Upper lobe of left lung (tissue), 6 donors: Measurements from ENCODE around the gene GALR3. TPM values are rescaled to one million over a fixed set of nuclear protein-coding genes. Genes with fewer than 3 reads are reported as not detected.
"Not testable (repeated sequence)": the region's sequence is repeated elsewhere in the genome, so short reads cannot be mapped to it uniquely, and the experiment has no call there.

ENCODE experiments used
- ATAC-seq, 2 donors: fragments of 200-7000 bp; cut with Tn5 transposase; one replicate each; pipeline ENCODE4 v1.9.1; 2022; ENCODE audit warnings: mild to moderate bottlenecking in 2 of 2, moderate library complexity in 2 of 2; ENCODE audit not compliant: low FRiP score in 2 of 2
- DNase-seq, 2 donors: peaks; one replicate each; pipeline ENCODE4 v3.0.0-alpha.2; 2019 to 2020
- H3K27ac ChIP-seq, 4 donors: fragments of 200-600 bp; sonication (generic); one replicate each; pipeline ENCODE4 v1.5.1; 2016 to 2019
- H3K27me3 ChIP-seq, 4 donors: fragments of 200-600 bp; sonication (generic); one replicate each; pipeline ENCODE4 v1.5.1; 2017 to 2019
- H3K36me3 ChIP-seq, 4 donors: fragments of 200-600 bp; sonication (generic); one replicate each; pipeline ENCODE4 v1.5.1; 2016 to 2019
- H3K4me1 ChIP-seq, 4 donors: fragments of 200-600 bp; sonication (generic); one replicate each; pipeline ENCODE4 v1.5.1; 2018 to 2019
- H3K4me3 ChIP-seq, 4 donors: fragments of 200-600 bp; sonication (generic); one replicate each; pipeline ENCODE4 v1.5.1; 2017 to 2019; ENCODE audit warnings: mild to moderate bottlenecking in 2 of 4, moderate library complexity in 1 of 4
- H3K9me3 ChIP-seq, 4 donors: fragments of 200-600 bp; sonication (generic); one replicate each; pipeline ENCODE4 v1.5.1; 2018 to 2019
- EP300 ChIP-seq, 4 donors: sonication (generic); formaldehyde crosslinking; IDR thresholded peaks; one replicate each; pipeline ENCODE4 v1.5.1; 2017; ENCODE audit warnings: antibody characterized with exemption in 4 of 4, control low read depth in 2 of 4
- POLR2A ChIP-seq, 4 donors: fragments of 450-650 bp; IDR thresholded peaks; one replicate each; pipeline ENCODE4 v1.5.1; 2016 to 2017; ENCODE audit warnings: antibody characterized with exemption in 4 of 4, mild to moderate bottlenecking in 2 of 4
- POLR2AphosphoS5 ChIP-seq, 2 donors: sonication (generic); formaldehyde crosslinking; IDR thresholded peaks; one replicate each; pipeline ENCODE4 v1.5.1; 2017; ENCODE audit warnings: antibody characterized with exemption in 2 of 2
- WGBS, 2 donors: methylation state at CpG; one replicate each; pipeline ENCODE4 v1.1.5; 2017 to 2018; 5-methylcytosine and 5-hydroxymethylcytosine counted together
- total RNA-seq, 6 donors: library from RNA; depleted of rRNA in 4 of 6; stranded (reverse); fragments of >200 nt in 4 of 6; gene quantifications; one replicate each; pipeline versions ENCODE4 v1.1.0 to v1.2.1, GENCODE V29; 2016 to 2021
- TF ChIP-seq, protein P1 (sequence below), 6 experiments: fragments of 450-650 bp in 4 of 6; fragments of 200-600 bp in 2 of 6; sonication (generic) in 2 of 6; IDR thresholded peaks; one replicate each; pipeline ENCODE4 v1.5.1; 2016 to 2019; ENCODE audit warnings: antibody characterized with exemption in 6 of 6
- donor health status: DM: no; HTN: no; CAD: no; lungs with moderate emphysema.
- donor health status: DM: no; HTN: yes; CAD: no; lungs with severe emphysema.

GALR3 gene
- total RNA-seq, 6 donors from 2014 or later, result not detected

DNA sequence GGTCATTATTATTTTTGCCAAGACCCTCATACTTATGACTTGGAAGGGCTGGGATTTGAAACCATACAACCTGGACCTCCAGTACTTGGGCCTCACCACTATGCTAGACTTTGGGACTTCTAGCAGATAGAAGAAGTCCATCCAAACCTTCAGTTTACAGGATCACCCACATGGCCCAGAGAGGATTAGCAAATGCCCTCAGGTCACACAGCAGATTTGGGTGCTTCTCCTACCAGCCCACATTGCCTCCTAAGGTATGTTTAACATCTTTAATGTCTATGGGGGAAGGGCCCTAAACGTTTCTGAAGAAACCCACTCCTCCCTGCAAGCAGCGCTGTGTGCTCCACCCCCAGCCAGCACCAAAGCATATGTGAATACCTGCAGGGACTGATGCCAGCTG, 32.9 kb upstream of the GALR3 start:
- no peak overlapping the region for H3K27ac ChIP-seq
- H3K4me3 ChIP-seq, result no peak overlapping the region
- 52 to 63% methylated on average over 2 of the region's 2 CpGs for WGBS, 2 donors
- TF ChIP-seq, protein P1, sequence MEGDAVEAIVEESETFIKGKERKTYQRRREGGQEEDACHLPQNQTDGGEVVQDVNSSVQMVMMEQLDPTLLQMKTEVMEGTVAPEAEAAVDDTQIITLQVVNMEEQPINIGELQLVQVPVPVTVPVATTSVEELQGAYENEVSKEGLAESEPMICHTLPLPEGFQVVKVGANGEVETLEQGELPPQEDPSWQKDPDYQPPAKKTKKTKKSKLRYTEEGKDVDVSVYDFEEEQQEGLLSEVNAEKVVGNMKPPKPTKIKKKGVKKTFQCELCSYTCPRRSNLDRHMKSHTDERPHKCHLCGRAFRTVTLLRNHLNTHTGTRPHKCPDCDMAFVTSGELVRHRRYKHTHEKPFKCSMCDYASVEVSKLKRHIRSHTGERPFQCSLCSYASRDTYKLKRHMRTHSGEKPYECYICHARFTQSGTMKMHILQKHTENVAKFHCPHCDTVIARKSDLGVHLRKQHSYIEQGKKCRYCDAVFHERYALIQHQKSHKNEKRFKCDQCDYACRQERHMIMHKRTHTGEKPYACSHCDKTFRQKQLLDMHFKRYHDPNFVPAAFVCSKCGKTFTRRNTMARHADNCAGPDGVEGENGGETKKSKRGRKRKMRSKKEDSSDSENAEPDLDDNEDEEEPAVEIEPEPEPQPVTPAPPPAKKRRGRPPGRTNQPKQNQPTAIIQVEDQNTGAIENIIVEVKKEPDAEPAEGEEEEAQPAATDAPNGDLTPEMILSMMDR (IDR thresholded peaks at IDR 0.05), result no peak
- TF ChIP-seq POLR2A (IDR thresholded peaks at IDR 0.05), result no peak
- TF ChIP-seq POLR2AphosphoS5 (IDR thresholded peaks at IDR 0.05), result no peak
- no peak for TF ChIP-seq EP300 (IDR thresholded peaks at IDR 0.05)
- ATAC-seq (no peak), DNase-seq (no peak)
- no peaks in the 10 kb centered on the region for H3K4me1 ChIP-seq
- H3K27me3 ChIP-seq, result no peaks in the 10 kb centered on the region
- no peaks in the 10 kb centered on the region for H3K36me3 ChIP-seq
- H3K9me3 ChIP-seq, result no peaks in the 10 kb centered on the region

DNA sequence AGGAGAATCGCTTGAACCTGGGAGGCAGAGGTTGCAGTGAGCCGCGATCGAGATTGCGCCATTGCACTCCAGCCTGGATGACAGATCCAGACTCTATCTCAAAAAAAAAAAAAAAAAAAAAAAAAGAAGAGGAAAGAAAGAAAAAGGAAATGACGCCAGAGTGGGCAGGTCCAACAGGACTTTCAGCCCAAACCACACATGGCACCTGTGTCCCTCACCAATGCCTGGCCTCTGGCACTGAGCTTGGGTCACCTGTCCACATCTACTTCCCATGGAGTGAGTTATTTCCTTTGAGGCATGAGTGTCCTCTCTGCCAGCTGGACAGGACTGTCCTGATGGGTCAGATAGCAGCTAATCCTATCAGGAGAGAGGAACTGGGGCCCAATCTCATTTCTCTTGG, 30.7 kb upstream of the GALR3 start:
- 77 to 79% methylated on average over 6 of the region's 6 CpGs for WGBS, 2 donors

DNA sequence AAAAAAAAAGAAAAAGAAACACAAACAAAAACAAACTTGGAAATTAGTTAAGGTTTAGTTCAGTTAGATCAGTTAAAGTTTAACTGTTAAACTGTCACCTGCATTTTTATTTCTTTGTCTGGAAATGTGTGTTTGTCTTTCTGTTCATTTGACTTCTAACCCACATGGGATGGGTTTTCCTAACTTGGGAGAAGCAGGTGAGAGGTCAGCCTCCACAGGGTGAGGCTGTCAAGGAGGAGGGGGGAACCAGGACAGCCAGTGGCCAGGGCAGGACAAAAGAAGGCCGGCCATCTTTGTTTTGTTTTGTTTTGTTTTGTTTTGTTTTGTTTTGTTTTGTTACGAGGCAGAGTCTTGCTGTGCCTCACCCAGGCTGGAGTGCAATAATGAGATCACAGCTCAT, 28.8 kb upstream of the GALR3 start:
- TF ChIP-seq POLR2A (IDR thresholded peaks at IDR 0.05) (no peak), EP300 (IDR thresholded peaks at IDR 0.05) (no peak), POLR2AphosphoS5 (IDR thresholded peaks at IDR 0.05) (no peak)
- TF ChIP-seq, protein P1 (IDR thresholded peaks at IDR 0.05), result no peak
- Histone ChIP-seq H3K4me1 (no peaks in the 10 kb centered on the region), H3K4me3 (no peak overlapping the region), H3K36me3 (no peaks in the 10 kb centered on the region), H3K27me3 (no peaks in the 10 kb centered on the region), H3K9me3 (no peaks in the 10 kb centered on the region), H3K27ac (no peak overlapping the region)
- DNase-seq, result no peak
- 59 to 73% methylated on average over 2 of the region's 2 CpGs for WGBS, 2 donors
- no peak for ATAC-seq

More for the DNA sequence above, 30.7 kb upstream of the GALR3 start:
- no peak overlapping the region for H3K27ac ChIP-seq
- ATAC-seq (no peak), DNase-seq (no peak)
- no peaks in the 10 kb centered on the region for H3K27me3 ChIP-seq
- H3K4me3 ChIP-seq, result no peak overlapping the region
- no peaks in the 10 kb centered on the region for H3K9me3 ChIP-seq
- H3K4me1 ChIP-seq, result no peaks in the 10 kb centered on the region
- H3K36me3 ChIP-seq, result no peaks in the 10 kb centered on the region
- TF ChIP-seq EP300 (IDR thresholded peaks at IDR 0.05) (no peak), POLR2AphosphoS5 (IDR thresholded peaks at IDR 0.05) (no peak), POLR2A (IDR thresholded peaks at IDR 0.05) (no peak)
- TF ChIP-seq, protein P1 (IDR thresholded peaks at IDR 0.05), result no peak

DNA sequence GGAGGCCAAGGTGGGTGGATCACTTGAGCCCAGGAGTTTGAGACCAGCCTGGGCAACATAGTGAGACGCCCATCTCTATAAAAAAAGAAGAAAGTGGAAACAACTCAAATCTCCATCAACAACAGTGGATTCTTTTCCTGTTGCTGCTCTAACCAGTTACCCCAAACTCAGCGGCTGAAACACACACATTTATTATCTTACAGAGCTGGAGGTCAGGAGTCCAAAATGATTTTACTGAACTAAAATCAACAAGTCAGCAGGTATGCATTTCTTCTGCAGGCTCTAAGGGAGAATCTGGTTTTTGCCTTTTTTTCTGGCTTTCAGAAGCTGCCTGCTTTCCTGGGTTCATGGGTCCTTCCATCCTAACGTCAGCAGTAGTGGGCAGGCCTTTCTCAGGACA, 27.1 kb upstream of the GALR3 start:
- no peak for TF ChIP-seq POLR2A (IDR thresholded peaks at IDR 0.05)
- TF ChIP-seq POLR2AphosphoS5 (IDR thresholded peaks at IDR 0.05), result no peak
- Histone ChIP-seq H3K36me3 (no peaks in the 10 kb centered on the region), H3K4me3 (no peak overlapping the region), H3K4me1 (no peaks in the 10 kb centered on the region), H3K9me3 (no peaks in the 10 kb centered on the region), H3K27ac (no peak overlapping the region), H3K27me3 (no peaks in the 10 kb centered on the region)
- DNase-seq, result no peak
- 61 to 65% methylated on average over 3 of the region's 3 CpGs for WGBS, 2 donors
- no peak for ATAC-seq

DNA sequence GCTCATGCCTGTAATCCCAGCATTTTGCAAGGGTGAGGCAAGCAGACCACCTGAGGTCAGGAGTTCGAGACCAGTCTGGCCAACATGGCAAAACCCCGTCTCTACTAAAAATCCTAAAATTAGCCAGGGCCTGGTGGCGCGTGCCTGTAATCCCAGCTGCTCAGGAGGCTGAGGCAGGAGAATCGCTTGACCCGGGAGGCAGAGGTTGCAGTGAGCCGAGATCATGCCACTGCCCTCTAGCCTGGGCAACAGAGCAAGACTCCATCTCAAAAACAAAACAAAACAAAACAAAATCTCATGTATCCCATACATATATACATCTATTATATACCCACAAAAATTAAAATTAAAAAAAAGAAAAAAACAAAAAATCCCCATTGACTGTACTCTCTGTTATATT, 25.9 kb upstream of the GALR3 start:
- 93 to 97% methylated on average over 7 of the region's 7 CpGs for WGBS, 2 donors
- ATAC-seq, result not testable (repeated sequence)

DNA sequence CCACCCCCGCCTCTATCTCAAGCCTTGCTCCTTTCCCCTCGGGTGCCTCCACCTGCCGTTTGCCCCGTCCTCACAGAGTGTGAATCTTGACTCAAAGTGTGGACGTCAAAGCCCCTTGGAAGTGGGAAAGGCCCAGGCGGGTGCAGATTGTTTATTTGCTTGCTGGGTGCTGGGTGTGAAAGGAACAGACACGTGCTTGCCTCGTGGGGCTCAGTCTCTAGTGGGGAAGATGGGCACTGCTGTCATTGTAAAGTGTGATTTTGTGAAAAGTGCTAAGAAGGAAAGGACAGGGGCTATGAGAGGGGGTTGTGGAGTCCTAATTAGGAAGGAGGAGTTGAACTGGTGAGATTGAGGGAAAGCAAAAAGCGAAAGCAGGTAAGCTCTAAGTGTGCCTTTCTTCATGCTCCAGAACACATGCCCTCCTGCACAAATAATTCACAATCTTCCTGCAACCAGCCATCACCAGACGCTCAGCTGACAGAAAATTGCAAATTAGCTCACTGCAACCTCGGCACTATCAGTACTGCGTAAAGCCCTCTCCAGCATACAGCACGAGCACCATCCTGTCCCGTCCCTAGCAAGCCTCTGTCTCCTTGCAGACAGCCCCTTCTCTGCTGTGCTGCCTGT, 25.2 kb upstream of the GALR3 start:
- DNase-seq (no peak), ATAC-seq (no peak)
- WGBS, 2 donors, result 53 to 67% methylated on average over 8 to 14 of the region's 14 CpGs
- no peaks in the 10 kb centered on the region for H3K36me3 ChIP-seq
- H3K4me1 ChIP-seq, result peaks cover 4 to 11% (median 10%) of the 10 kb centered on the region in 4 donors
- H3K9me3 ChIP-seq, result no peaks in the 10 kb centered on the region
- no peaks in the 10 kb centered on the region for H3K27me3 ChIP-seq
- H3K4me3 ChIP-seq, result no peak overlapping the region
- TF ChIP-seq, protein P1 (IDR thresholded peaks at IDR 0.05), result no peak
- TF ChIP-seq POLR2AphosphoS5 (IDR thresholded peaks at IDR 0.05) (no peak), EP300 (IDR thresholded peaks at IDR 0.05) (no peak), POLR2A (IDR thresholded peaks at IDR 0.05) (no peak)
- no peak overlapping the region for H3K27ac ChIP-seq

More for the DNA sequence above, 25.9 kb upstream of the GALR3 start:
- H3K4me3 ChIP-seq, DNase-seq, H3K9me3 ChIP-seq, H3K27me3 ChIP-seq, H3K4me1 ChIP-seq, H3K27ac ChIP-seq, H3K36me3 ChIP-seq: not testable (repeated sequence)

DNA sequence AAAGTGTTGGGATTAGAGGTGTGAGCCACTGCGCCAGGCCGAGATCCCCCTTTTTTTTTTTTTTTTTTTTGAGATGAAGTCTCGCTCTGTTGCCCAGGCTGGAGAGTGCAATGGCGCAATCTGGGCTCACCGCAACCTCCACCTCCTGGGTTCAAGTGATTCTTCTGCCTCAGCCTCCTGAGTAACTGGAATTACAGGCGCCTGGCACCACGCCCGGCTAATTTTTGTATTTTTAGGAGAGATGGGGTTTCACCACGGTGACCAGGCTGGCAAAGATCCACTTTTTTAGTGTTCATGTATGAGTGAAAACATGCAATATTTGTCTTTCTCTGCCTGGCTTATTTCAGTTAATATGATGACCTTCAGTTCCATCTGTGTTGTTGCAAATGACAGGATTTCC, 23.2 kb upstream of the GALR3 start:
- ATAC-seq, result not testable (repeated sequence)

More for the DNA sequence above, 23.2 kb upstream of the GALR3 start:
- H3K9me3 ChIP-seq, H3K27ac ChIP-seq, DNase-seq, H3K27me3 ChIP-seq, H3K4me3 ChIP-seq, H3K36me3 ChIP-seq: not testable (repeated sequence)
- peaks cover 12 to 30% (median 21%) of the 10 kb centered on the region in 4 donors for H3K4me1 ChIP-seq
- WGBS, 2 donors, result 64 to 76% methylated on average over 8 to 9 of the region's 9 CpGs
